SK-N-MC (cell line): ENCODE measurements around the gene PHTF2.
A peak's percentile ranks its signal among the peaks of the same experiment; 100 is the strongest.

Source experiments
- DNase-seq: peaks from one replicate; pipeline ENCODE4 v3.0.0-alpha.2; 2011; ENCODE audit warnings: low read depth, low spot score
- H3K27ac ChIP-seq: fragments of 200-600 bp; sonication (generic); 2 replicates; pipeline ENCODE4 v1.5.1; 2016; ENCODE audit warnings: mixed run types
- H3K36me3 ChIP-seq: fragments of 200-600 bp; sonication (generic); 2 replicates; pipeline ENCODE4 v1.6.1; 2017; ENCODE audit warnings: antibody characterized with exemption, low read length, mixed read lengths; ENCODE audit not compliant: insufficient read depth
- H3K4me3 ChIP-seq: fragments of 200-600 bp; sonication (generic); 2 replicates; pipeline ENCODE4 v1.5.1; 2016
- H3K9ac ChIP-seq: fragments of 200-600 bp; sonication (generic); 2 replicates; pipeline ENCODE4 v1.8.0; 2017; ENCODE audit warnings: mixed run types, mixed read lengths; ENCODE audit not compliant: insufficient read length
- H3K9me3 ChIP-seq: fragments of 200-600 bp; sonication (generic); 2 replicates; pipeline ENCODE4 v1.6.1; 2017; ENCODE audit warnings: low read depth, mild to moderate bottlenecking, antibody characterized with exemption, low read length, moderate library complexity, mixed read lengths
- EZH2 ChIP-seq: fragments of 200-600 bp; sonication (generic); IDR thresholded peaks from one replicate; pipeline ENCODE4 v1.6.1; 2017; ENCODE audit warnings: antibody characterized with exemption
- FOXP2 ChIP-seq: optimal IDR thresholded peaks from 2 replicates; pipeline ENCODE3; 2011; ENCODE audit warnings: mild to moderate bottlenecking, moderate library complexity; ENCODE audit not compliant: insufficient read depth; ENCODE audit errors: extremely low read length, control extremely low read depth
- POLR2AphosphoS5 ChIP-seq: IDR thresholded peaks from 2 replicates; pipeline ENCODE4 v1.6.1; 2012; ENCODE audit warnings: mild to moderate bottlenecking, low read depth, low read length, borderline replicate concordance

Gene PHTF2

DNA sequence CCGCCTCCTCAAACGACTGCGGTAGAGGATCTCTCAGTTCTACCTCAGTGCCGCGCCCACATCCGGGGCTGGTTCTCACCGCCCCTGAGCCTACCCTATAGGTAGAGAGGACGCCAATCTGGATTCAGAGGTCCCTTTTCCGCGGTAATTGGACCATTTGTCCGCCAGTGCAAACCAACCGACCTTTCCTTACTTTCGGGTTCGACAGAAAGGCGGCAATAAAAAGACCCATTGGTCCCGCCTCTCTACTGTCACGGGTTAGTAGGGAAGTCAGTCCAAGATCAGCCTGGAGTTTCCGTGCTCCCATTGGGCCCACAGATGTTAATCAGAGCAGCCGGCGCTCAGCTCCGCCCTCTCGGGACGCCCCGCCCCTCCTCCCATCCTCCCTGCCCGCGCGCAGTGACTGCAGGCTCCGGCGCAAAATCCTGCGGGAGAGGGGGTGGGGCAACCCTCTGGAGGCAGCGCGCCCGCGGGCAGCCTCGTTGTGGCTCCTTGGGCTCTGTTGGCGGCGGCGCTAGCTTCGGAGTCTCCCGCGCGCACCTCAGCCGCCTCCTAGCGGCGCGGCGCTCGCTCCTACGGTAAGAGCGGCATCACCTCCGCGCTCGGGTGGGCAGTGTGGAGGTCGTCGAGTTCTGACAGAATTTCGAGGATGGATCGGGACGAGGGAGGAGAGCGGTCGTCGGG is at the start of gene PHTF2, which contains the start of gene TMEM60:
TSS of gene PHTF2 (plus strand) at position 380 of the 684 bp plus-strand sequence.
TSS of gene TMEM60 (minus strand) at position 41 of the 684 bp plus-strand sequence. CDS start 4,061 bp downstream, outside the sequence.
- Histone ChIP-seq H3K4me3 (peak within 1 kb of the TSS; percentile 100), H3K27ac (peak within 1 kb of the TSS; percentile 74), H3K9ac (peak within 1 kb of the TSS; percentile 94), H3K36me3 (peaks cover 11% of the 10 kb centered on the region; the same call in 1 of the 2 replicates), H3K9me3 (no peaks in the 10 kb centered on the region)
- DNase-seq, result peak; percentile 95
- TF ChIP-seq FOXP2, result peak; percentile 94
- peak; percentile 73 for TF ChIP-seq POLR2AphosphoS5
- TF ChIP-seq EZH2, result no peak

DNA sequence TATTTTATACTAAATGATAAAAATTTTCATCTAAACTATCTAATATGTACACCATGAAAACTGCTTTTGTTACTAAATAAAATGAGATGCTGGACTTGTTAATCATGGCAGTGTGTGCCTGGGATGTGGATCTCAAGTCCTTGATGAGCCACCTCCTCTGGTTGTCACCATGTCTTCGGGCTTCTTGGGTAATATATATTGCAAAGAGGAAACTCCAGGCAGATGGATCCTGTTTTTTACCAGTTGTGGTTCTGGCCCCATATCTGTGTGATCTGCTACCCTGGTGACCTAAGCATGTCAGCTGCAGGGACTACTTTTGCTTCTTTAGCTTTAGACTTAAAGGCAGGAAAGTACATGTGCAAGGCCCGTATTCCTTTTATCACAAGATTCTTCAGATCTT is 46.6 kb upstream of the PHTF2 start:
- DNase-seq, result no peak
- H3K36me3 ChIP-seq, result peaks cover 17% of the 10 kb centered on the region

DNA sequence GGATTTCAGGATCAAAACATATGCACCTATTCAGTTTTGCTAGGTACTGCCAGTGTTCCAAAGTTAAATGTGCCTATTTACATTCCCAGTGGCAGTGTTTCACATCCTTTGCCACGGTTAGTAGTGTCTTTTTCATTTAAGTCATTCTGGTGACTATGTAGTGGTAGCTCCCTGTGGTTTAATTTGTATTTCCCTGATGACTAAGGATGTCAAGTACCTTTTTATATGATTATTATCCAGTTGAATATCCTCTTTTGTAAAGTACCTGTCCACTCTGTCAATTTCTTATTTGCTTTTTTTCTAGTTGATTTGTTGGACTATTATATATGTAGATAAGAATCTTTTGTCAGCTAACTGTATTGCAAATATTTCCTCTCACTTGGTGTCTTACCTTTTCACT is 45.4 kb upstream of the PHTF2 start:
- Histone ChIP-seq H3K27ac (no peak overlapping the region), H3K36me3 (peaks cover 17% of the 10 kb centered on the region), H3K9ac (no peak overlapping the region), H3K4me3 (no peak overlapping the region), H3K9me3 (no peaks in the 10 kb centered on the region)
- no peak for DNase-seq
- TF ChIP-seq POLR2AphosphoS5 (no peak), EZH2 (no peak), FOXP2 (no peak)

More for the DNA sequence above, 46.6 kb upstream of the PHTF2 start:
- H3K9me3 ChIP-seq, result no peaks in the 10 kb centered on the region
- H3K27ac ChIP-seq, result no peak overlapping the region
- no peak overlapping the region for H3K4me3 ChIP-seq
- TF ChIP-seq FOXP2, result no peak
- TF ChIP-seq POLR2AphosphoS5, result no peak
- TF ChIP-seq EZH2, result no peak
- H3K9ac ChIP-seq, result no peak overlapping the region

DNA sequence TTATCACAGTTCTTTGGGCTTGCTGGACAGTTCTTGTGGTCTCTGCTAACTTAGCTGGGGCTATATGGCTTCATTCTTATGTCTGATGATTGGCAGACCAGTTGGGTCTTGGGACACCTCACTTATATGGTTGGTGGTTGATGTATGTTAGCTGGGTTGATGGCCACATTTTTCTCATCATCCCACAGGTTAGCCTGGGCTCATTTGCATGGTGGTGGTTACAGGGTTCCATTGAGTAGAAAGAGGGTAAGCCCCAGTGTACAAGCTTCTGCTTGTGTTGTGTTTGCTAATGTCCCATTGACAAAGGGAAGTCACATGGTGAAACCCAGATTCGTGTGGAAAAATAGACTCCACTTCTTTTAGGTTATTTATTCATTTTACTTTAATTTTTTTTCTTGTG is 41.0 kb upstream of the PHTF2 start:
- no peak overlapping the region for H3K9ac ChIP-seq
- 0 out of 2 replicates have a peak, but pooled peaks cover 5% of the 10 kb centered on the region for H3K36me3 ChIP-seq
- DNase-seq, result no peak
- H3K27ac ChIP-seq, result no peak overlapping the region
- TF ChIP-seq POLR2AphosphoS5 (no peak), FOXP2 (no peak), EZH2 (no peak)
- no peak overlapping the region for H3K4me3 ChIP-seq
- H3K9me3 ChIP-seq, result no peaks in the 10 kb centered on the region

DNA sequence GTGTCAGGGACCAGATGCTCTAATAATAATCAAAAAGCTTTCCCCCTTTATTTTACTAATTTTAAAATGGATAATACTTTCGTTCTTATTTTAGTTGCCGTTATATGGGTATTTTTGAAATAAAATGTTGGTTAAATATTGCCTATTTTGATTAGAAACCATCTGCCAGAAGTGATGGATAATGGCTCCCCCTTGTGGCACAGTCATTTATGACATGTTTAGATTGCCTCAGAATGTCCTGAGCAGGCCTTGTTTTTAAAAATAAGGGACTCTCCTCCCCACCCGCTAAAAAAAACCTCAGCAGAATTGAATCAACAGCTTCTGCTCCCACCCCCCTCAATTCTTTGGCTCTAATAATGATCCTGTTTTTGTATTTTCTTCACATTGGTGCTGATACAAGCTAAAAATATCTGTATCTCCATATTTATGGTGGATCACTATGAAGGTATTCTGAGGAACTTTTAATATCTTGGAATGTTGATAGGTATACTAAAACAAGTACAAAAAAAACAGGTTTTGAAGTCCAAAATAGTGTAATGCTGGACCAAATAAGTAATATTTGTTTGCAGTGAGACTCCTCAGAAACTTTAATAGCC is 39.2 kb upstream of the PHTF2 start:
- Histone ChIP-seq H3K9me3 (no peaks in the 10 kb centered on the region), H3K9ac (peak overlapping the region; percentile 32), H3K4me3 (no peak overlapping the region)

DNA sequence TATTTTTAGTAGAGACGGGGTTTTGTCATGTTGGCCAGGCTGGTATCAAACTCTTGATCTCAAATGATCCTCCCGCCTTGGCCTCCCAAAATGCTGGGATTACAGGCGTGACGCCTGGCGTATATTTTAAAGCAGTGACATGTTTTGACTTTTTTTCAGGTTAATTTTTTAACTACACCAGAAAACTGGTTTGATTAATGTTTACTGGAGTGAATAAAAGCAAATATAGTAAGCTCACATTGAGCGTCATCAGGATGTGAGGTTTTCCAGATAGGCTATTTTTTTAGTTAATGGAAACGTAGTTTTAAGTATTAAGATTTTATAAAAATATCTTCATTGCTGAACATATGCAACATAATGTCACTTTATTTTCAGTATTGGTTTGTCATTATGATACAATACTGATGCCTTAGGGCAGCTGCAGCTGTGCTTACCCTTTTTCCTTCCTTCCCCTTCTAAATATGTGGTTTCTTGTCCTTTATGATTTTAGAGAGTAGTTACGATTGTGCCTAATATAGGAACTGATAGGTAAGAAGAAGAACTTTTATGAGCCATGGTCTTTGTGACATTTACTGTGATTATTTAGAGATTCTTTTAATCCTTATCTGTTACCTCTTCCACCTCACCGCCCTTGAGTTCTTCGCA is 37.6 kb upstream of the PHTF2 start:
- no peak overlapping the region for H3K27ac ChIP-seq
- DNase-seq, result no peak

More for the DNA sequence above, 39.2 kb upstream of the PHTF2 start:
- Histone ChIP-seq H3K27ac (no peak overlapping the region), H3K36me3 (no peaks in the 10 kb centered on the region)
- DNase-seq, result peak; percentile 70
- TF ChIP-seq EZH2, result no peak
- TF ChIP-seq POLR2AphosphoS5, result no peak
- no peak for TF ChIP-seq FOXP2

DNA sequence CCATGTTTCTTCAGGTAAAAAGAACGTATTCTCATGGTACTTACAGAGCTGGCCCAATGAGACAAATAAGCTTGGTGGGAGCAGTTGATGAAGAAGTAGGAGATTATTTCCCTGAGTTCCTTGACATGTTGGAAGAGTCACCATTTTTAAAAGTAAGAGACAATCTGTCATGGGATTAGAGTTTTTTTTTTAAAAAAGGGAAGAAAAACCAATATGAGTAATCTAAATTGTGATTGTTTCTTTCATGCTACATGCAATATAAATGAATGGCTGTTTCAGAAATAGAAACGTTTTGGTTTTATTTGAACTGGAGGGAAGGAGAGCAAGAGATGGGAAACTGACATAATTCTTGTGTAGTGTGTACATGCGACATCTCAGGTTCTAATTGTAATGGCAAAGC is 33.1 kb upstream of the PHTF2 start:
- no peak for DNase-seq
- Histone ChIP-seq H3K9me3 (no peaks in the 10 kb centered on the region), H3K36me3 (peaks cover 17% of the 10 kb centered on the region), H3K27ac (no peak overlapping the region), H3K4me3 (no peak overlapping the region), H3K9ac (no peak overlapping the region)
- no peak for TF ChIP-seq POLR2AphosphoS5
- no peak for TF ChIP-seq FOXP2
- TF ChIP-seq EZH2, result no peak

More for the DNA sequence above, 37.6 kb upstream of the PHTF2 start:
- H3K9me3 ChIP-seq, result no peaks in the 10 kb centered on the region
- TF ChIP-seq POLR2AphosphoS5 (no peak), FOXP2 (no peak), EZH2 (no peak)
- no peak overlapping the region for H3K4me3 ChIP-seq
- H3K9ac ChIP-seq, result no peak overlapping the region
- H3K36me3 ChIP-seq, result peaks cover 6% of the 10 kb centered on the region
